CD4-positive, alpha-beta T cell treated with Interferon alpha-2 for 1 hour (primary cell): ENCODE results near the gene TMEM161B.
"Not testable (repeated sequence)": the region's sequence is repeated elsewhere in the genome, so short reads cannot be mapped to it uniquely, and the experiment has no call there.

Experiments used
- DNase-seq, 2 donors: peaks; one replicate each; pipeline ENCODE4 v3.0.0-alpha.2; 2020 to 2022

The TMEM161B gene

DNA sequence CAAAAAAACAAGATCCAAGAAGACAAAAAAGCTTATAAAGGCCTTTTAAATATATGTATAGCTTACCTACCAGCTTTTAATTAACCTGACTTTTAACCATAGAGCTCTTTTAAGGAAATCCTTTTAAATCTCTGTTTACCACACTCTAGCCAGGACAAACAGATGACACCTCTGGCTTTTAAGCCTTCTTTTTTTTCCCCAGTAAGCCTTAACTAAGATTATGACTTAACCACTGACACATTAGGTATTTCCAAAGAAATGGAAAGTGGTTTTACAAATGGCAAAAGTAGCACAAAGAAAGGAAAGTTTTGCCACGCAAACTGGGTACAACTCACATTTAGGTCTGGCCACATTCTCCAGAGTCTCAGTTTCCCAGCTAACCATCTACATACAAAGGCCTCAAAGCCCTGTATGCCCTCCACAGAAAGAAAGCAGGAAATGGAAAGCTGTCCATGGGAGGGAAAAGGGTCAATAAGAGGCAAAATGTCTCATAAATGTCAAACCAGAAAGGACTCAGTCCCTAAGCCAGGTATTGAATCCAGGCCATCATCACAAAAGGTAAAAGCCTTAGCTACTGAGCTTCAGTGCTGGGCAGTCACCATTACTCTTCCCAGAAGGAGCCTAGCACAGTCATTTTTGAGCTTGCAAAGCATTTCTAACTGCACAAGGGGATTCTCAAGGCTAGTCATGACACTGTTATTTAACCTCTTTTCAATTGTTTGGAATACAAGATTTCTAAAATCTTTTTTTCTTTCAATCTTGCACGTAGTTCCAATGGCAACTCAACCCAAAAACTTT lies 19.7 kb downstream of the TMEM161B start:
- no peak for DNase-seq

DNA sequence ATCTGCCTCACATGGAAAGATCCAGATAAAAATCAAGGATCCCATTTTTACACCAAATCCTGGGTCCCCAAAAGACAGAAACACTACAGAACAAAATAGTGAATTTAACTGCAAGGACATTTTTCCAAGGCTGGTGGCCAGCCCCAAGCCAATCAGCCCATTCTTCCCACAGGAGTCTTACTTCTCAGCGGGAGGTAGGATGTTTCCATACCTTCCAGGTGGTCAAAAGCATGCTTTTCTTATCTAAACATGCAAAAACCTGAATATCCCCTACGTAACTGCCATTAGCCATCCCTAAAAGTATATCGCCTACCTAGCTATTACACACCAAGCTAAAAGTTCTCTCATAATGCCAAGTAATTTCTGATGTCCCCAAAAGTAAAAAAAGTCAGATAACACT lies 20.6 kb downstream of the TMEM161B start:
- DNase-seq = no peak

DNA sequence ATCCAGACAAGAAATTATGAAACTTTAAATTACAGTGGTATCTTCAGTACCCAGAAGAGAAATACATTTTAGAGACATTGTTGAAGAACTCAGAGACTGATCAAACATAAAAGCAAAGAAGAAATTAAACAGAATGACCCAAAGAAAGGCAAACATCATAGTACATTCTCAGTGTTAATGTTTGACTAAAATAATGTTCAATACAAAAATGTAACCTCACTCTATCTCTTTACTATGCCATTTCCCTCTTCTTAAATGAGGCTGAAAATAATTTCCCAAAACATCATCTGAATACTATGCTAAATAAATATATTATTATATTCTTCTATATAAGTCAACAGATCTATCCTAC lies 22.8 kb downstream of the TMEM161B start:
- DNase-seq = no peak

DNA sequence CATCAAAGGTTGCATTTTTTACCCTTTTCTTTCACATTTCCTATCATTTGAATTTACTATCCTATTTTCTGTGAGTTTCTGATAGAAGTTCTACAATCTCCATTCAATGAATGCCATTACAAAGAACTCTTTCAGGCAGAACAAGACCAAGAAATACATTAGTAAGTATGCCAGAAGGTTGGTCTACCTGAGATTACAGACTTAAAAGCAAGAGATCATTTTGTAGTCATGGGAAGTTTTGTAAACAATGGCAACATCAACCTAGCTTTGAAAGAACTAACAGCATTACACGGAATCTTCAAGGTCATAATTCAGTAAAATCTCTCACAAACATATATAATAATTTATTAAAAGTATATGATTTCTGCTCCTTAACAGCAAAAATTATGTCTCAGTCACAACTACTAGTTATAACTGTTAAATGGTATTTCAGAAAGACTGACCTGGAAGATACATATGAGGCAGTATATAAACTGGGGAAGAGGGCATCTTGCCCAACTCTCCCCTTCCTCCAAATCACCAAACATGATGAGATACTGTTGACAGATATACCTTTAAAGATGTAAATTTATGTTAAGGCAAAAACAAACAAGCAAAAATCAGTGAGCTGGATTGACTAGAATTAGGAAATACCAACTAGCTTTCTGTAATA lies 23.3 kb downstream of the TMEM161B start:
- no peak for DNase-seq

DNA sequence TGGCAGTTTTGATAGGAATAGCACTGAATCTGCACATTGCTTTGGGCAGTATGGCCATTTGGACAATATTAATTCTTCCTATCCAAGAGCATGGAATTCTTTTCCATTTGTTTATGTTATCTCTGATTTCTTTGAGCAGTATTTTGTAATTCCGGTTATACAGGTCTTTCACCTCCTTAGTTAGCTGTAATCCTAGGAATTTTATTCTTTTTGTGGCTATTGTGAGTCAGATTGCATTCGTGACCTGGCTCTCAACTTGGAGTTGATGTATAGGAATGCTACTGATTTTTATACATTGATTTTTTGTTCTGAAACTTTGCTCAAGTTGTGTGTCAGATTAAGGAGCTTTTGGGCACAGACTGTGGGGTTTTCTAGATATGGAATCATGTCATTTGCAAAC lies 24.0 kb downstream of the TMEM161B start:
- no peak for DNase-seq

DNA sequence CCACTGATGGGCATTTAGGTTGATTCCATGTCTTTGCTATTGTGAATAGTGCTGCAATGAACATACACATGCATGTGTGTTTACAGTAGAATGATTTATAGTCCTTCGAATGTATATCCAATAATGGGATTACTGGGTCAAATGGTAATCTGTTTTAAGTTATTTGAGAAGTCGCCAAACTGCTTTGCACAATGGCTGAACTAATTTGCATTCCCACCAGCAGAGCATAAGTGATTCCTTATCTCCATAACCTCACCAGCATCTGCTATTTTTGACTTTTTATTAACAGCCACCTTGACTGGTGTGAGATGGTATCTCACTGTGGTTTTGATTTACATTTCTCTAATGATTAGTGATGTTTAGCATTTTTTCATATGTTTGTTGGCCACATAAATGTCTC lies 25.2 kb downstream of the TMEM161B start:
- DNase-seq = not testable (repeated sequence)

DNA sequence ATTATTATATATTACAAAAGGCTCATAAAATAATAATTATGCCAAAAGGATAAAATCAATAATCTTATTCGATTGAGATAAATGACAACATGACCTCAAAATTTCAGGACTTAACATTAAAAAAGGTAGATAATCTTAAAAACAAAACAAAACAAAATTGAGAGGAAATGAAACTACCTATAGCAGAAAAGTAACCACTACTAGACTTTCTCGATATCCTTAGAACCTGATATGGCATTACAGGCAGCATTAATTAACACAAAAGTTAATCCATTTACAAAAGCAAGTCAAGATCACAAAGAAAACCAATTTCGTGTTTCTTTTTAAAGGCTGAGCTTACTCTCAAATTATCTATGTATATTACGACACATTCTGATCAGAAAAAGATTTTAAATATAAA lies 29.9 kb downstream of the TMEM161B start:
- DNase-seq = no peak

DNA sequence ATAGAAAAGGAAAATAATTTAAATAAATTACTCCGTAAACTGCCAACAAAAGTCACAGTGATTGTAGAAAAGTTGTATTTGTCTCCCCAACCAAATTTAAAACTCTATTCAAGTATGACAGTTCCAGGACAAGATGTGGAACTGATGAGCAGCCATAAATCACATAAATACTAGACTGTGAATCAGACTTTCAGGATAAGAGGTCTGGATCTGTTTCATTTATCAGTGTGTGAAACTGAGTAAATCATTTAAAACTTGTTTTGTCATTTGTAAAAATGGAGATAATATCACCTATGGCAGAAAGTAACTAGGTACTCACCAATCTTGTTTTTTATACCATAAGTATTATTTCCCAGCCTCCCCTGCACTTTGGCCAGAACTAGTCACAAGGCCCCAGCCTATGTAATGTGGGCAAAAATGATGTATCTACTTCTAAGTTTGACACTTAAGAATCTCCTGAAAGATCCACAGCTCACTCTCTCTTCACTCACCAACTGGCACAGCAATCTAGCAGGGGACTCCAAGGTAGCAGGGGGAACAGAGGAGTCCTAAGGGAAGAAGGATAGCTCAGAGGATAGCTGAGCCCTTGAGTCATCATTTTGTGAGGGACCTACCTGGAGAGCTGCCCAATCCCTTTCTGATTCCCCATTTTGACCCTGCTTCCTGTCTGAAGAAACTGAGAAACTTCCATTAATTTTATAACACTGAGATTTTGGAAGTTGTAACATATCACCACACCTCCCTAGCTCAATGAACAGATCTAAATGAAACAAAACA lies 31.6 kb downstream of the TMEM161B start:
- DNase-seq = no peak

DNA sequence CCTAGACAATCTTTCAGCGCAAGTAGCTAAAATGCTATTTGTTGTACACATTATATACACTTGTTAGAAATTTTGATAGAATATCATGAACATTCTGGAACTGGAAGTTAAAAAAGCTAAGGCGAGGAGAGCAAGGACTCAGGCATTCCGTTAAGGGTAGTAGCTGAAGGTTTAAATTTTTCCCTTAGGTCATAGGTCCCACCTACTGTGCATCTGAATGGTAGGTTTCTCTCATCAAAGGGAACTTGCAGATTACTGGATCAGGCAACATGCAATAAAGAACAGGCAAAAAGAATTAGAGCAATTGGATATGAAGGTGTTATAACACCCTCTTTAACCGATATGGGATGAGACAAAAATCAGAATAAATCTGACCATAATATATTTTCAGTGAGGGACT lies 32.8 kb downstream of the TMEM161B start:
- no peak for DNase-seq

DNA sequence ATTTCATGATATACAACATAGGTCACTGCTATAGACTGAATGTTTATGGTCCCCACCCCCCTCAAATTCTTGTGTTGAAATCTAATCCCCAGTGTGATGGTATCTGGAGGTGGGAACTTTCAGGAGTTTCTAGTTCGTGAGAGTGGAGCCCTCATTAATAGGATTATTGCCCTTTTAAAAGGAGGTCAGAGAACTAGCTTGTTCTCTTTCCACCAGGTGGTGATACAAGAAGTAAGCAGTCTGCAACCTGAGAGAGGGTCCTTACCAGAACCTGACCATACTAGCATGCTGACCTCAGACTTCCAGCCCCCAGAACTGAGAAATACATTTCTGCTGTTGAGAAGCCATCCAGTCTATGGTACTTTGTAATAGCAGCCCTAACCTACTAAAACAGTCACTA lies 33.3 kb downstream of the TMEM161B start:
- no peak for DNase-seq

DNA sequence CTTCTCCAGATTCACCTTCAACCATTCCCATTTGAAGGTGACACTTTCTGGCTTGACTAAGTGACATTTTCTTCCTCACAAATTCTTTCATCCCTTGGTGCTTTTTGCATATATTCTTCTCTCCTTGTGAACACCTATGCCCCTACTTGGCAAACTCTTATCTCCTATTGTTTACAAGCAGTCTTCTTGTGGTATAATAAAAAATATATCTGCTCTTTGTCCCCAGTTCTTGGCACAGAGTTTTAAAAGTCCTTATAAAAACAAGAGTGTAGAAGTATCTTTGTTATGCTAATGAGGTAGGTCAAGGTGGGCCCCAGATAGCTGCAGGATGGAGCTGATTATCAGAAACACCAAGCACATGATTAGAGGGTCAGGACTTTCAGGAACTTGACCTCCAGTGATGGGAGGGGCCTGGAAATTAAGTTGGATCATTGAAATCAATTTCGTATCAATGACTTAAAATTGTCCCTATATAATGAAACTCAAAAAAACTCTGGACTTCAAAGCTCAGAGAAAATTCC lies 38.0 kb downstream of the TMEM161B start:
- DNase-seq = no peak

DNA sequence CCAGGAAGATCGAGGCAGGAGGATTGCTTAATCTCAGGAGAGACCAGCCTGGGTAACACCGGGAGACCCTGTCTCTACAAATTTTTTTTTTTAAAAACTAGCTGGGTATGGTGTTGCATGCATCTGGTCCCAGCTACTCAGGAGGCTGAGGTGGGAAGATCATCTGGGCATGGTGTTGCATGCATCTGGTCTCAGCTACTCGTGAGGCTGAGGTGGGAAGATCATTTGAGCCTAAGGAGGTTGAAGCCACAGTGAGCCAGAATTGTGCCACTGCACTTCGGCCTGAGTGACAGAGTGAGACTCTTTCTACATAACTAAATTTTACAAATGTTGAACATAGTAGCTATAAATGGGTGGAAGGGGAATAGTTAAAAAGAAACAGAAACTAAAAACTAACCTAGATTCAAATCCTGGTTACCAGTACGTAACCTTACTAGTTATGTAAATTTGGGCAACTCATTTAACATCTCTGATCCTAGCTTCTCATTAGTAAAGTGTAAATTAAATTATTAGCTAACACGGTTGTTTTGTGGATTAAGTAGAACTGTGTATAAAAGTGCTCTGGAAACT lies 41.7 kb downstream of the TMEM161B start:
- DNase-seq = no peak

DNA sequence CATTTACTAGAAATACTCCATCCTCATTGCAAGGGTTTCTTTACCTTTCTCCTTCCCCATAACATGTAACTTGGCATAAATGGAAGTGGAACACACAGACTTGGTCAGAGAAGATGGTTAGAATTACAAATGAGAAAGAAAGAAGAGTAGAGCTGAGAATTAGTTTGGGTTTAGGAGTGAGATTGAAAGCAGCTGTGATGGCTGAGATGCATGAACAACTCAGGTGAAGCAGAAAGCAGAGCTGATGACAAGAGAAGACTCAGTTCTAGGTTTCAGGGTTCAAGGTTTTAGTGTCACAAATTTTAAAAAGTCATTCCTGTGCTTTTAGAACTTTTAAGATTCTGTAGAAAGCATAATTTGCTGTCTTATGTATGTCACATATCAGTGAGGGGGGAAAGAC lies 54.0 kb downstream of the TMEM161B start:
- no peak for DNase-seq

DNA sequence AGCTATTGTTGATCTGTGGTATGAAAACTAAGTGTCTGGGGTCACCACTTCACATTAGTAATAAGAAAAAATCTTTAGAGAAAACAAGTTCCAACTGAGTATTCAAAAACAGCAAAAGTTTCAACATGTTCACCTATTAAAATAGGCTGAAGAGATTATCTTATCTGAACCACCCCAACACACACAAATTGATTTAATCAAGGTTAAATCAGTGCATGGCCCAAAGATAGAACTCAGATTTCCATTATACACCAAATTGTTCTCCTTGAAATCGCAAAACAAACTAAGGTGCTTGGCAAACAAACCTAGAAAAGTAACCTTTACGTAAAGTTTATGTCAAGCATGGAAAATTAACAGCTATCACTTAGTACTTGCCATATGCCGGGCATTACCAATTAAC lies 61.1 kb downstream of the TMEM161B start:
- DNase-seq = no peak

DNA sequence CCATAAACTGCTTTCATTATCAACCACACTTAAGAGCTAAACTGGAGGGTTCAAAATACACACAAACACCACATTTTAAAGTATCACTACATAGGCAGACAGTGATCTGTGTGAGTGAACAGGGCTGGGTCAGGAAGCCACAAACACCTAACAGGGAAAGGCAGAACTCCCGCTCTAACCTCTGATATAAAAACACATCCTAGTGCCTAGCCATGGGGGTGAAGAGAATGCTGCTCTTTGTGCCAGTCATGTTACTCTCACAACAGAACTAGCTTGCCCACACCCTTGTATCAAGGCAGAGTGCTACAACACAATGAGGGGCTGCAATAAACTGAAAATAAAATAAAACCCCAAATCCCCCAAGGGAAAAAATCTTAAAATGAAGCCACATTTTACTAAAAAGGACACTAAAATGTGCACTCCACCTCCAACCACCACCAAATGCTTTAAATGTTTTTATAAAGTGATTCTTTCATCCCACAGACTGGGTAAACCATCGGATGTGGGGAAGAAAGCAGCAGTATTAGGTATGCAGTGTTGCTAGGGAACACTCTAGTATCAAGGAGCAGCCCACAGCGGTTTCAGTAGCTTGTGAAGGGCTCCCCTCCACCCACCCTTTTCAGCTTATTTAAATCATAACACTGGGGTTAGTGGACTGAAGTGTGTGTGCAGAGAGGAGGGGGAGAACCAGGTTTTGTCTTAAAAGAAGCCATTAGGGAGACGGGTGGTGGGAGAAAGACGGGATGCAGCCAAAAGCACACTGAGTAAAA lies 64.5 kb downstream of the TMEM161B start:
- DNase-seq = peak; percentile 25 to 67

DNA sequence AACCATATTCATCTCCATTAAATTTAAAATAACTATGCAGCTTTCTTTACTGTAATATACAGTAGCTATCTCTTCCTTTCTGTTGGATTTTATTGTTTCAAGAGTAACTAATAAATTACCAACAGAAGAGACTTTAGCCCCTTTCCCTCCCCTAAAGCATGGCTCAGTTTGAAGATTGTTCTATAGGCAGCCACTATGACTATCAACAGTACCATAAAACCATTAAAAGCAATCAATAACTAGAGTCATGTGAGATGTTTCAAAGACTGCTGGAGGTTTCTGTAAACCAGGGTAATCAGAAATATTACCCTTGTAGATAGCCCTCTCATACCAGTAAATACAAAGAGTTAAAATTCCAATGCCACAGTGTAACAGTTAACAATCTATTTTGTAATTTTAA lies 73.0 kb downstream of the TMEM161B start:
- no peak for DNase-seq

DNA sequence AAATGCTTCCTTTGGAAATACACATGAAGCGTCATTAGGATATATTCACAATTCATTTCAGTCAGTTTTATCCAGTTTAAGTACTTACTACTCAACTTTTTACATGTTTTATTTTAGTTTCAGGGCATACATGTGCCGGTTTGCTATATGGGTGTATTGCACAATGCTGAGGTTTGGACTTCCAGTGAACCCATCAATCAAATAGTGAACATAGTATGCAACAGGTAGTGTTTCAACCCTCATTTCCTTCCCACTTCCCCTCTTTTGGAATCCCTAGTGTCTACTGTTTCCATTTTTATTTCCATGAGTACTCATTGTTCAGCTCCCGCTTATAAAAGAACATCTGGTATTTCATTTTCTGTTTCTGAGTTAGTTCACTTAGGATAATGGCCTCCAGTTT lies 74.7 kb downstream of the TMEM161B start:
- DNase-seq = no peak

DNA sequence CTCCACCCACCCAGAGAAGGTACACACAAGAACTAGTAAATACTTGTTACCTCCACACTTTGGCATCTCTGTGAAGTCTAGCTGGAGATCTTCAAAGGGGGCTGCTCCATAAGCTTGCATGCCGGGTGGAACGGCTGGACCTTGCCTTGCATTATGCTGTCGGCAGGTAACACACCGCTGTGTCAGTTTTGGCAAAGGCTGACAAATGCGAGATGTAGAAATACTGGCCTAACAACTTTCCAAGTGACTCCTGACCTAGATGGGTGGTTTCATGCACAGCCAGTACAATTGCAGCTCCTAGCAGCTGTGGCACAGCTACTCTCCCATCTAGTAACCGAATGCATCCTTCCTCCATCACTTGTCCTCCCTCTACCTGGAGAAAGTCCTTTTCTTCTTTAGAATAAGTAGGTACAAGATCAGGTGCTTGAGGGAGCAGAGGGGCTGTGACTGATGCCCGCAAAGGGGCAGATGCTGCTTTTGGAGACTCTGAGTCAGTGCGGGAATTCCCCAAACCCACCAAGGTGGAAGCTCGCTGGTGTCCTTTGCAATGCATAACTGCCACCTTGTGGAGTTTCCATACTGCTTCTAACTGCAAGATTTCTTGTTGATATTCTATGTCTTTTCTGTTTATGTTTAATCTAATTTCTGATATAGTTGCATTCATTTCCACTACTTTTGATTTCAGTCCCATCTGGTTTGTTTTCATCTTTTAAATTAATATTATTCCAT lies 78.4 kb downstream of the TMEM161B start:
- DNase-seq = no peak

DNA sequence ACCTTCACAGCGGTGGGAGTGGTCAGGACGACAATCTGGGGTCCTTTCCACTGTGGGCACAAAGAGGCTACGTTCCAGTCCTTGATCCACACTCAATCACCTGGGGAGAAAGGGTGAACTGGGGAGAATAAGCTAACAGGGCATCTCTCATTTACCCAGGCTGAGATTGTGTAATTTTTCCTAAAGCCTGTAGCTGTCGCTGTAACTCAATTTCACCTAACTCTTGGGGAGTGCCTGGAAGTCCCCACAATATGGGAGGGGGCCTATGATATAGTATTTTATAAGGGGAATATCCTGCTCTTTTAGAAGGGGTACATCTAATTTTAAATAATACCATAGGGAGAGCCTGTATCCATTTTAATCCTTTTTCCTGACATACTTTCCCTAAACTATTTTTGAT lies 79.2 kb downstream of the TMEM161B start:
- not testable (repeated sequence) for DNase-seq

DNA sequence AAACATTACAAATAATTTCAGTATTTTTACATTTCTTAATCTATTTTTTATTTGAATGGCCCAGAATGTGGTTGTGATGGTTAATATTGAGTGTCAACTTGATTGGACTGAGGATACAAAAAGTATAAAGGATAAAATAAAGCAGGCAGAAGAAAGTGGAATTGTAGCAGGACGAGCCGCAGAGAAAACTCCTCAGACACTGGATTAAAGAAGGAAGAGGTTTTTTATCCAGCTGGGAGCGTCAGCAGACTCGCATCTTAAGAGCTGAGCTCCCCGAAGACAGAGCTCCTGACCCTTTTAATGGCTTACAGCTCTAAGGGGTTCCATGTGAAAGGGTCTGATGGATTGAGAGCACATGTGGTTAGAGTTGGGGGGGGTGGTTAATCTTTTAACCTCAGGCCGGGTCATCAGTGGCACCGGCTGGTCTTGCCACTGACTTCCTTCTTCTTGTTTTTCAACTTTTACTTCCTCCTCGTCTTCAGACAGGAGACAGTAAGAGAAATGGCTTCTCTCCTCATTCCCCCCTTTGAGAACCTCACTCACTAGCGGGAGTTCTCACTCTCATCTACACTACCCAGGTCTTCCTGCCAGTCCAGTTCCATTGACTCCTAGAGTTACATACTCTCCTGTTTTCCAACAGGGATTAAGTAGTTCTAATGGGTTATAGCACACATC lies 80.0 kb downstream of the TMEM161B start:
- no peak for DNase-seq

DNA sequence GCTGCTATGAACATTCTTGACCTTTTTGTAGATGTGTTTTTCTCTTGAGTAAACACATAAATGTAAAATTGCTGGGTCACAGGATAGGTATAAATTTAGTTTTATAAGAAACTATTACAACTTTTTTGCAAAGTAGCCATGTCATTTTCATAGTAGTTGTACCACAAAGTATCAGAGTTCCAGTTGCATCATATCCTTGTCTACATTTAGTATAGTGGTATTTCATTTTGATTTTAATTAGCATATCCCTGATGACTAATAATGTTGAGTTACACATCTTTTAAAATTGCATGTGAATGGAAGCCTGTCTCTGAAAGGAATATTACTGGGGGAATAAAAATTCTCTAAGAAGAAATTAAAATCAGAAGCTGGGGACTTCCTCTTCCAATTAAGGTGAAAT lies 85.4 kb downstream of the TMEM161B start:
- DNase-seq = no peak
